GM12878 (cell line): ENCODE data around the gene ARPC1A. TPM values are rescaled to one million over a fixed set of nuclear protein-coding genes. Genes with fewer than 3 reads are reported as not detected.

Source experiments
- BCLAF1 ChIP-seq: fragments of 450-650 bp; IDR thresholded peaks from 2 replicates; pipeline ENCODE4 v1.6.1; 2017; ENCODE audit warnings: antibody characterized with exemption, mild to moderate bottlenecking, moderate library complexity
- CHD4 ChIP-seq: fragments of 200-600 bp; sonication (generic); IDR thresholded peaks from 2 replicates; pipeline ENCODE4 v1.6.1; 2016; ENCODE audit warnings: mild to moderate bottlenecking
- ESRRA ChIP-seq: IDR thresholded peaks from 2 replicates; pipeline ENCODE4 v1.6.1; 2012; ENCODE audit warnings: mild to moderate bottlenecking, low read length, improper control_type of control experiment
- GATAD2B ChIP-seq: fragments of 450-650 bp; conservative IDR thresholded peaks from 2 replicates; pipeline ENCODE4 v1.6.1; 2017; ENCODE audit warnings: low read depth, mild to moderate bottlenecking, moderate library complexity
- HDGF ChIP-seq: fragments of 450-650 bp; IDR thresholded peaks from 2 replicates; pipeline ENCODE4 v1.6.1; 2016; ENCODE audit warnings: antibody characterized with exemption
- IRF5 ChIP-seq: fragments of 450-650 bp; IDR thresholded peaks from 2 replicates; pipeline ENCODE4 v1.6.1; 2017; ENCODE audit warnings: borderline replicate concordance
- JUND ChIP-seq: IDR thresholded peaks from 2 replicates; pipeline ENCODE4 v1.6.1; 2012; ENCODE audit warnings: low read depth, mild to moderate bottlenecking, low read length, improper control_type of control experiment, moderate library complexity
- NFYB ChIP-seq: IDR thresholded peaks from 2 replicates; pipeline ENCODE4 v1.6.1; 2011; ENCODE audit warnings: low read depth, mild to moderate bottlenecking, low read length, improper control_type of control experiment, moderate library complexity; ENCODE audit not compliant: insufficient read depth
- POLR2AphosphoS5 ChIP-seq: IDR thresholded peaks from 2 replicates; pipeline ENCODE4 v1.6.1; 2011; ENCODE audit warnings: mild to moderate bottlenecking, low read length, inconsistent platforms
- PRDM15 ChIP-seq: fragments of 450-650 bp; formaldehyde crosslinking; IDR thresholded peaks from 2 replicates; pipeline ENCODE4 v1.4.0; 2020; ENCODE audit warnings: mild to moderate bottlenecking, moderate library complexity
- RAD51 ChIP-seq: fragments of 450-650 bp; IDR thresholded peaks from 2 replicates; pipeline ENCODE4 v1.6.1; 2016; ENCODE audit warnings: moderate library complexity, mild to moderate bottlenecking, inconsistent platforms
- SMAD1 ChIP-seq: fragments of 450-650 bp; IDR thresholded peaks from 2 replicates; pipeline ENCODE4 v1.6.1; 2018; ENCODE audit warnings: mild to moderate bottlenecking, low read depth; ENCODE audit not compliant: partially characterized antibody
- WRNIP1 ChIP-seq: IDR thresholded peaks from 2 replicates; pipeline ENCODE4 v1.6.1; 2011; ENCODE audit warnings: low read depth, low read length, improper control_type of control experiment, borderline replicate concordance
- YBX1 ChIP-seq: fragments of 450-650 bp; IDR thresholded peaks from 2 replicates; pipeline ENCODE4 v1.6.1; 2016; ENCODE audit warnings: antibody characterized with exemption
- ZZZ3 ChIP-seq: IDR thresholded peaks from 2 replicates; pipeline ENCODE4 v1.6.1; 2011; ENCODE audit warnings: low read depth; ENCODE audit not compliant: control insufficient read depth, insufficient read length
- polyA plus RNA-seq, 11 experiments: library from polyadenylated mRNA; depleted of rRNA in 4 of 11; unstranded in 6 of 11; stranded (reverse) in 5 of 11; fragments of >200 nt; fragmentation: Nextera tagmentation in 4 of 11; fragmentation: Illumina TruSeq in 1 of 11; extraction: Ambion mirVana in 4 of 11; extraction: Trizol in 1 of 11; gene quantifications; 1 replicate in 1 of 11; 2 replicates in 10 of 11; pipeline versions ENCODE4 v1.2.1 to v1.2.3, GENCODE V29; 2011 to 2016; ENCODE audit warnings: inconsistent platforms in 2 of 11, missing spikeins in 2 of 11, low read depth in 1 of 11
- total RNA-seq, 4 experiments: library from RNA; depleted of rRNA in 3 of 4; stranded (reverse); fragments of >200 nt in 3 of 4; fragmentation: Illumina TruSeq in 1 of 4; extraction: Trizol in 1 of 4; gene quantifications; 2 replicates each; pipeline versions ENCODE4 v1.2.1 to v1.2.3, GENCODE V29; 2013 to 2021
- TF ChIP-seq, protein P1 (sequence below): IDR thresholded peaks from 2 replicates; pipeline ENCODE4 v1.6.1; 2012; ENCODE audit warnings: improper control_type of control experiment, low read depth, low read length; ENCODE audit not compliant: insufficient replicate concordance

Gene ARPC1A
- total and polyA plus RNA-seq, 10 of the 15 experiments (the other 5 are each of a cell fraction or from before 2014, with no cell fraction given), result 42.3 to 152 (median 72.1) TPM

- no peak for TF ChIP-seq YBX1
- TF ChIP-seq GATAD2B, result no peak; the same call in 1 of the 2 replicates
- TF ChIP-seq BCLAF1, result no peak
- no peak for TF ChIP-seq PRDM15 (CRISPR knock-in tag)
- TF ChIP-seq ESRRA, result 0 out of 2 replicates have a peak, but pooled peaks have one; percentile 20
- TF ChIP-seq CHD4, result no peak
- TF ChIP-seq JUND, result peak; percentile 90
- no peak for TF ChIP-seq RAD51
- peak; percentile 96 for TF ChIP-seq IRF5
- TF ChIP-seq, protein P1, sequence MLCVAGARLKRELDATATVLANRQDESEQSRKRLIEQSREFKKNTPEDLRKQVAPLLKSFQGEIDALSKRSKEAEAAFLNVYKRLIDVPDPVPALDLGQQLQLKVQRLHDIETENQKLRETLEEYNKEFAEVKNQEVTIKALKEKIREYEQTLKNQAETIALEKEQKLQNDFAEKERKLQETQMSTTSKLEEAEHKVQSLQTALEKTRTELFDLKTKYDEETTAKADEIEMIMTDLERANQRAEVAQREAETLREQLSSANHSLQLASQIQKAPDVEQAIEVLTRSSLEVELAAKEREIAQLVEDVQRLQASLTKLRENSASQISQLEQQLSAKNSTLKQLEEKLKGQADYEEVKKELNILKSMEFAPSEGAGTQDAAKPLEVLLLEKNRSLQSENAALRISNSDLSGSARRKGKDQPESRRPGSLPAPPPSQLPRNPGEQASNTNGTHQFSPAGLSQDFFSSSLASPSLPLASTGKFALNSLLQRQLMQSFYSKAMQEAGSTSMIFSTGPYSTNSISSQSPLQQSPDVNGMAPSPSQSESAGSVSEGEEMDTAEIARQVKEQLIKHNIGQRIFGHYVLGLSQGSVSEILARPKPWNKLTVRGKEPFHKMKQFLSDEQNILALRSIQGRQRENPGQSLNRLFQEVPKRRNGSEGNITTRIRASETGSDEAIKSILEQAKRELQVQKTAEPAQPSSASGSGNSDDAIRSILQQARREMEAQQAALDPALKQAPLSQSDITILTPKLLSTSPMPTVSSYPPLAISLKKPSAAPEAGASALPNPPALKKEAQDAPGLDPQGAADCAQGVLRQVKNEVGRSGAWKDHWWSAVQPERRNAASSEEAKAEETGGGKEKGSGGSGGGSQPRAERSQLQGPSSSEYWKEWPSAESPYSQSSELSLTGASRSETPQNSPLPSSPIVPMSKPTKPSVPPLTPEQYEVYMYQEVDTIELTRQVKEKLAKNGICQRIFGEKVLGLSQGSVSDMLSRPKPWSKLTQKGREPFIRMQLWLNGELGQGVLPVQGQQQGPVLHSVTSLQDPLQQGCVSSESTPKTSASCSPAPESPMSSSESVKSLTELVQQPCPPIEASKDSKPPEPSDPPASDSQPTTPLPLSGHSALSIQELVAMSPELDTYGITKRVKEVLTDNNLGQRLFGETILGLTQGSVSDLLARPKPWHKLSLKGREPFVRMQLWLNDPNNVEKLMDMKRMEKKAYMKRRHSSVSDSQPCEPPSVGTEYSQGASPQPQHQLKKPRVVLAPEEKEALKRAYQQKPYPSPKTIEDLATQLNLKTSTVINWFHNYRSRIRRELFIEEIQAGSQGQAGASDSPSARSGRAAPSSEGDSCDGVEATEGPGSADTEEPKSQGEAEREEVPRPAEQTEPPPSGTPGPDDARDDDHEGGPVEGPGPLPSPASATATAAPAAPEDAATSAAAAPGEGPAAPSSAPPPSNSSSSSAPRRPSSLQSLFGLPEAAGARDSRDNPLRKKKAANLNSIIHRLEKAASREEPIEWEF, result no peak
- peak; percentile 64 for TF ChIP-seq SMAD1
- TF ChIP-seq ZZZ3, result no peak
- no peak; the same call in 1 of the 2 replicates for TF ChIP-seq HDGF
- no peak for TF ChIP-seq WRNIP1
- TF ChIP-seq POLR2AphosphoS5, result peak; percentile 99
- TF ChIP-seq NFYB, result no peak
These were observed 82.9 kb downstream of the ARPC1A start, which contains the start of the genes BUD31 and PDAP1 (continued) for GRCh38 chr7:99408379-99409191.
